Mononuclear cell (primary cell): ENCODE measurements around the gene AAR2. TPM values are rescaled to one million over a fixed set of nuclear protein-coding genes. Genes with fewer than 3 reads are reported as not detected.

Source experiments
- H3K27me3 ChIP-seq: 2 replicates; pipeline ENCODE4 v1.6.0; 2011; ENCODE audit warnings: low read length, control low read depth; ENCODE audit not compliant: insufficient read depth
- H3K4me1 ChIP-seq: 2 replicates; pipeline ENCODE4 v1.5.1; 2011; ENCODE audit warnings: mild to moderate bottlenecking, low read length, control low read depth; ENCODE audit not compliant: insufficient read depth
- H3K4me3 ChIP-seq: 2 replicates; pipeline ENCODE4 v1.5.1; 2011; ENCODE audit warnings: mild to moderate bottlenecking, low read length, moderate library complexity
- H3K9me3 ChIP-seq: 2 replicates; pipeline ENCODE4 v1.5.1; 2011; ENCODE audit warnings: low read depth, mild to moderate bottlenecking, control low read depth, low read length
- total RNA-seq: library from RNA; depleted of rRNA; stranded (reverse); fragments of >200 nt; gene quantifications from one replicate; pipeline ENCODE4 v1.2.3, GENCODE V29; 2012

The AAR2 gene, protein sequence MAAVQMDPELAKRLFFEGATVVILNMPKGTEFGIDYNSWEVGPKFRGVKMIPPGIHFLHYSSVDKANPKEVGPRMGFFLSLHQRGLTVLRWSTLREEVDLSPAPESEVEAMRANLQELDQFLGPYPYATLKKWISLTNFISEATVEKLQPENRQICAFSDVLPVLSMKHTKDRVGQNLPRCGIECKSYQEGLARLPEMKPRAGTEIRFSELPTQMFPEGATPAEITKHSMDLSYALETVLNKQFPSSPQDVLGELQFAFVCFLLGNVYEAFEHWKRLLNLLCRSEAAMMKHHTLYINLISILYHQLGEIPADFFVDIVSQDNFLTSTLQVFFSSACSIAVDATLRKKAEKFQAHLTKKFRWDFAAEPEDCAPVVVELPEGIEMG
- total RNA-seq, result 34.2 TPM

DNA sequence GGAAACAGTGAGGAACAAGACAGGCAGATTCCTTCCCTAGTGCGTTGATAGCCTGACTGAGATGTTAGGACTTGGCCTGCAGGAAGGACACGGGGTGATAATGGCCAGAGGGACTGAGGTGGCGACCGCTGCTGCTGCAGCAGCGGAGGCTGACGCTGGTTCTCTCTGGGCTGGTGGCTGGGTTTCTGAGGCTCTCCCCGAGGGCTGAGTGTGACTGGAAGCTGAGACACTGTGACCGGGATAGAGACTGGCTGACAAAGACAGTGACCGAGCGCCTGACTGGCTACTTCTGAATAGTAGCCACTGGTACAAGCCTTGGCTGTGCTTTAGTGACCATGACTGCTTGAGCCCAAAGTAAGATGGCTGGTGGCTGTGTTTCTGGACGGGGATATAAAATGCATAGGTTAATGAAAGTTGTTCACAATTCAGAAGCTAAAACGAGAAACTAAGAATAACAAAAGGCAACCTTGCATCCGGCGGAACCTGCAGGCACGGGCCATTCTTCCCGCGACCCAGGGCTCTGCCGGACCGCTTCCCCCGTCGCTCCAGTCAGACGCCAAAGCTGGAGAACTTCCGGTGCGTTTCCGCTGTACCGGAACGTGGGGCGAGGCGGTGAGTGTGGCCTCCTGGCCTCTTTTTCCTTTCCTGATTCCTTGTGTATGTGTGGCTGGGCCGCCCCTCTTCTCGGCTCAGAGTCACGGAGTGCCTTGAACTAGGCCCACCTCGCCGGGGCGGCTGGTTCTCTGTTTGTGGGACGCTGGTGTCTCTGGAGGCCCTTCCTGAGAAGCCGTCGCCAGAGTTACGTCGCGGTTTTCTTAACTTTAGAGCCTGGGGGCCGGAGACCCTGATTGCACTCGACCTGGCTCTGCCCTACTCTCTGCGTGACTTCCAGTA, at the start of gene AAR2:
Gene AAR2, plus strand, starts transcription at position 587 of the 894 bp plus-strand sequence. CDS start 3,391 bp downstream, outside the sequence.
- Histone ChIP-seq H3K4me3 (peak within 1 kb of the TSS; percentile 83), H3K4me1 (peaks cover 26% of the 10 kb centered on the region), H3K27me3 (no peaks in the 10 kb centered on the region), H3K9me3 (no peaks in the 10 kb centered on the region)

GRCh38 chr20:36193977-36194712, 42.1 kb upstream of the AAR2 start:
- Histone ChIP-seq H3K4me1 (no peaks in the 10 kb centered on the region), H3K4me3 (no peak overlapping the region), H3K27me3 (no peaks in the 10 kb centered on the region), H3K9me3 (no peaks in the 10 kb centered on the region)

- Histone ChIP-seq H3K27me3 (no peaks in the 10 kb centered on the region), H3K4me3 (no peak overlapping the region), H3K9me3 (no peaks in the 10 kb centered on the region), H3K4me1 (no peaks in the 10 kb centered on the region)
Measured at GRCh38 chr20:36196676-36197075, 39.6 kb upstream of the AAR2 start.

- no peaks in the 10 kb centered on the region for H3K4me1 ChIP-seq
- no peak overlapping the region for H3K4me3 ChIP-seq
- no peaks in the 10 kb centered on the region for H3K27me3 ChIP-seq
- no peaks in the 10 kb centered on the region for H3K9me3 ChIP-seq
Measured at GRCh38 chr20:36197271-36197670, 39.0 kb upstream of the AAR2 start.

DNA sequence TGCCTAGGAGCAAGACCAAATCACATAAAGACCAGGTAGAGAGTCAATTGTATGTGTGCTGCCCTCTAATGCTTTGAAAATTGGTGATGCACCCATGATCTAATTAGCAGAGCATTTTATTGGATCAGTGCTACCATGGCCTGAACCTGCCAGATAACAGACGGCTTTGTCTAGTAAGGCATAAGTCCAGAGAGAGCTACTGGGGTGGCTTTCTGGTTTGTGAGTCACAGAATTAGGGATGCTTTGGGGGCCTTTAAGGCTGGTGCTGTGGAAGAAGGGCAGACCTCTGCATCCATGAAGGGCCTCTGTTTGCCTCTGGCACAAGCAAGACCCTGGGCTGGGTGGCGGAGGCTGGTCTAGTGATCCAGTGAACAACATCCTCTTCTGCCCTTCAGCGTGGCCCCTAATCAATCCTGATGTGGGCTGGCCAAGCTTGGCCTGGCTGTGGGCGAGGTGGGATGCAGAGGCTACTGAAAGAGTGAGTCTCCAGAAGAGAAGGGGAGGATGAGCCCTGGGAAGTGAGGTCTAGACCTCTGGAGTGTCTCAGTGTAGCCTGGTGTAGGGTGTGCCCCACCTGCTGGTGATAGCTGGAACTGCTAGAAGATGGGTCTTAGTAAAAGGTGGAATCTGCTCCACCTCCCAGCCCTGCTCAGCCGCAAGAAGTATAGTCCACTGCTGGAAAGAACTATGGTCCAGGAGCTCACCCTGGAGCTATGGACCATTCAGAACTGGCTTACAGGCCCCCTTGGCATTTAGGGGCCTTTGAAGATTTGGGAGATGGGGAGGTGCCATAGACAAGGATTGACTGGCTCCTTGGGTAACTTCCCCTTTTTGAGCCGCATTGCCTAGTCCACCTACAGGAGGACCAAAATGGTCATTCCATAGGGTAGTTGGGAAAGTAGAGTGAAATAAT, 36.7 kb upstream of the AAR2 start:
- Histone ChIP-seq H3K9me3 (no peaks in the 10 kb centered on the region), H3K27me3 (no peaks in the 10 kb centered on the region), H3K4me3 (no peak overlapping the region), H3K4me1 (peaks cover 4% of the 10 kb centered on the region)

GRCh38 chr20:36200451-36200850, 35.8 kb upstream of the AAR2 start:
- Histone ChIP-seq H3K27me3 (no peaks in the 10 kb centered on the region), H3K4me1 (peaks cover 4% of the 10 kb centered on the region), H3K9me3 (no peaks in the 10 kb centered on the region), H3K4me3 (no peak overlapping the region)

DNA sequence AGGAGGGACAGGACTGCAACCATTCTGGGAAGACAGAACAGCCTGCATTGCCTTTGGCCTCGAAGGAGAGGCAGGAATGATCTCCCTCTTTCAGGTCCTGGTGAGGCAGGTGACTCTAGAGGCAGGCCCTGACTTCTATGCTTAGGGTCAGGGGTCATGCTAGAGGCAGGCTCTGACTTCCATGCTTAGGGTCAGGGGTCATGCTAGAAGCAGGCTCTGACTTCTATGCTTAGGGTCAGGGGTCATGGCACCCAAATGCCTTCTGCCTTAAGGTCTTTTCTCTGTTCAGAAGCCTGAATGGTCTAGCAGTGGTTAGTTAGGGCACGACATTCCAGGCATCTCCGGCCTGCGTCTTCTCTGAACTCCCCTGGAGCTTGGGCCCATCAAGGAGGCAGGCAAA, 35.1 kb upstream of the AAR2 start:
- Histone ChIP-seq H3K9me3 (no peaks in the 10 kb centered on the region), H3K27me3 (no peaks in the 10 kb centered on the region), H3K4me1 (peaks cover 4% of the 10 kb centered on the region), H3K4me3 (no peak overlapping the region)

GRCh38 chr20:36202891-36203338, 33.4 kb upstream of the AAR2 start:
- Histone ChIP-seq H3K4me3 (no peak overlapping the region), H3K4me1 (peaks cover 4% of the 10 kb centered on the region), H3K27me3 (no peaks in the 10 kb centered on the region), H3K9me3 (no peaks in the 10 kb centered on the region)

DNA sequence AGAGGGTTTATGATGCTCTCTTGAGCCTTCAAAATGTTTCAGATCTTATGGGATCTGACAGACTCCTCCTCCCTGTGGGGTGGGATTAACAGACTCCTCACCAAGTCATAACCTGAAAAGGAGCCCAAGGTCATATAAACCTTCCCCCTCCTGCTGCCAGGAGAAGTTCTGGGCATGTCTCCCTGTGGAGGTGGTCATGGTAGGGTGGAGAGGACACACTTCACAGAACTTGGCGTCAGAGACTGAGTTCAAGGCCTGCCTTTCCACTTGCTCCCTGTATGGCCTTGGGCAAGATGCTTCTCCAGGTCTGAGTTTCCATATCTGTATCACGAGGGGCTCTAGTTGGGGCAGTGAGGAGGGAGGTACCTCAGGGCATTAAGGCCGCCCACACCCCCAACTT, 32.4 kb upstream of the AAR2 start:
- no peaks in the 10 kb centered on the region for H3K27me3 ChIP-seq
- H3K4me3 ChIP-seq, result no peak overlapping the region
- peaks cover 4% of the 10 kb centered on the region for H3K4me1 ChIP-seq
- no peaks in the 10 kb centered on the region for H3K9me3 ChIP-seq

GRCh38 chr20:36205026-36205425, 31.3 kb upstream of the AAR2 start:
- Histone ChIP-seq H3K4me3 (no peak overlapping the region), H3K4me1 (peaks cover 4% of the 10 kb centered on the region), H3K27me3 (no peaks in the 10 kb centered on the region), H3K9me3 (no peaks in the 10 kb centered on the region)

DNA sequence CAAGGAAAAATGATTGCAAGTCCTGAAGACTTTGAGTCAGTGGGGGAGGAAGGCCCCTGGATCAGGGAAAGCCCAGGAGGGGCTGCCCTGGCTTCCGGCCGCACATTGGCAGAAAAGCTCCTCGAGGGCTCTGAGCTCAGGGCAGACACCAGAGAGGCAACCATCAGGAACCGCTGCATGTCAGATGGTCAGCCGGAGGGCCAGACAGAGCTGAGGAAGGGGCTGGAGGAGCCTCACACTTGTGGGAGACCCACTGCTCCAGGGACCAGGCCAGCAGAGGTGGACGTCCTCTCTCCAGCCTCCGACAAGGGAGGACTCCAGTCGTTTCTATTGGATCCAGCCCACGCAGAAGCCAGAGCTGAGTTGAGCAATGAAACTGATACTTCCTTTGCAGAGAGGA, 30.2 kb upstream of the AAR2 start:
- Histone ChIP-seq H3K27me3 (no peaks in the 10 kb centered on the region), H3K4me3 (no peak overlapping the region)

GRCh38 chr20:36206641-36207040, 29.6 kb upstream of the AAR2 start:
- H3K9me3 ChIP-seq, result no peaks in the 10 kb centered on the region

More for the DNA sequence above, 30.2 kb upstream of the AAR2 start:
- Histone ChIP-seq H3K4me1 (peaks cover 4% of the 10 kb centered on the region), H3K9me3 (no peaks in the 10 kb centered on the region)

DNA sequence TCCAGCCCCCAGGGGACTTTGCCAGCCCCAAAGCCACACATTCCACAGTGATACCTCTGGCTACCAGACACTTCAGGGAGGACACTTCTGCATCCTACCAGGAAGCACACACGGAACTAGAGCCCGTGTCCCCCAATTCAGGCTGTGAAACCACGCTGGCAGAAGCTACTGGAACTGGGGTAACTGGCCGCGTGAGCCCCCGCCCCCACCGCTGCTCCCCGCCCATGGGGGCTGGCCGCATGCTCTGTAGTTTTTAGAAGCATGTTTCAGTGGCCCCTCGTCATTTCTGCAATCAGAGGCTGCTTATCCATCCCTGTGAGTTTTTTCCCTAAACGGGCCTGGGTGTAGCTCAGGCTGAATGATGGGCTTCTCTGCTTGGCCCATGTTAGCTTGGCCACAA, 28.7 kb upstream of the AAR2 start:
- Histone ChIP-seq H3K4me3 (no peak overlapping the region), H3K27me3 (no peaks in the 10 kb centered on the region), H3K9me3 (no peaks in the 10 kb centered on the region), H3K4me1 (peaks cover 4% of the 10 kb centered on the region)

More at GRCh38 chr20:36206641-36207040, 29.6 kb upstream of the AAR2 start:
- no peaks in the 10 kb centered on the region for H3K27me3 ChIP-seq
- no peak overlapping the region for H3K4me3 ChIP-seq
- peaks cover 4% of the 10 kb centered on the region for H3K4me1 ChIP-seq

DNA sequence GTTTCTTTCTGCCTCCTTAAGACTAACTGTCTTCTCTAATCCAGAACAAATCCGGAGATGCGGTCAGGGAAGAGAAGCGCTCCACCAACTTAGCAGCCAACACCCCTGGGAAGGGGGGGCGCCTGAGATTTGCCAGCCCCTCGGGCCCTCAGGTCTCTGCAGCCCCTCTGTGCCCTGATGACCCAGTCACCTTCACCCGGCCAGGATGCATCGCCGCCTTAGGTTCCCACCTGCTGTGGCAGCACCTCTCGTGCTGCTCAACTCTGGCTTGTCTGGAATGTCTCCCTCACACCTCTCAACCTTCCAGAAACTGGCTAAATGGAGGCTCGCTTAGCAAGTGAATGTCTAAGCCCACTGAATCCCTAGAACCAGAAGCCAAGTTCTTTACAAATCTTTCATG, 28.0 kb upstream of the AAR2 start:
- Histone ChIP-seq H3K4me3 (no peak overlapping the region), H3K4me1 (no peaks in the 10 kb centered on the region), H3K27me3 (no peaks in the 10 kb centered on the region), H3K9me3 (no peaks in the 10 kb centered on the region)
